Stimulated activated naive B cell treated with anti-CD40 and anti-IgM and Interleukin-4, amounts not matched to agents 10 μg/mL and 1 μg/mL and 100 μg/mL, for 72 hours (primary cell): ENCODE data around the gene GAPDHS.

Experiments
- ATAC-seq, 2 donors: fragments of 150-1000 bp; cut with Tn5 transposase; replicated peaks; 2 replicates each; pipeline ENCODE4 v1.10.0; 2021; ENCODE audit warnings: moderate library complexity in 1 of 2
- DNase-seq: peaks from one replicate; pipeline ENCODE4 v3.0.0; 2021
- H3K27ac Mint-ChIP-seq: one replicate; pipeline ENCODE4 v1.8.0; 2022; ENCODE audit warnings: mild to moderate bottlenecking, mixed read lengths
- H3K27me3 Mint-ChIP-seq, 2 donors: one replicate each; pipeline ENCODE4 v1.8.0; 2022; ENCODE audit warnings: mixed read lengths in 2 of 2
- H3K36me3 Mint-ChIP-seq, 2 donors: one replicate each; pipeline ENCODE4 v1.8.0; 2022; ENCODE audit warnings: mixed read lengths in 2 of 2, mild to moderate bottlenecking in 1 of 2
- H3K4me1 Mint-ChIP-seq, 2 donors: one replicate each; pipeline ENCODE4 v1.8.0; 2022; ENCODE audit warnings: mixed read lengths in 2 of 2, mild to moderate bottlenecking in 1 of 2
- H3K4me3 Mint-ChIP-seq, 2 donors: one replicate each; pipeline ENCODE4 v1.8.0; 2022; ENCODE audit warnings: mild to moderate bottlenecking in 2 of 2, mixed read lengths in 2 of 2, moderate library complexity in 1 of 2
- H3K9me3 Mint-ChIP-seq, 2 donors: one replicate each; pipeline ENCODE4 v1.8.0; 2022; ENCODE audit warnings: mixed read lengths in 2 of 2, mild to moderate bottlenecking in 1 of 2

GAPDHS gene

DNA sequence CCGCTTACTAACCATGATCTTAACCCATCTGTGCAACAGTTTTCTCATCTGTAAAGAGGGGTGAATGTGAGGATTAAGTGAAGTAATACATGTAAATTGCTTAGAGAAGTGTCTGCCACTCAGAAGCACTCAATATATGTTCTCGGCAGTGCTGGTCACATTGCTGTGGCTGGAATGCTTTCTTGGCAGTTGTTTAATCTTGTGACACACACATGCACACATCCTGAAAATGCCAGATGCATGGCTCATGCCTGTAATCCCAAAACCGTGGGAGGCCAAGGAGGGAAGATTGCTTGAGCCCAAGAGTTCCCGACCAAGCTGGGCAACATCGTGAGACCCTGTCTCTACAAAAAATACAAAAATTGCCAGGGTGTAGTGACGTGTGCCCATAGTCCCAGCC, 14.9 kb upstream of the GAPDHS start:
- peaks cover 0 to 5% of the 10 kb centered on the region in 2 donors for H3K4me1 Mint-ChIP-seq
- H3K27me3 Mint-ChIP-seq: peaks cover 40 to 41% of the 10 kb centered on the region in 2 donors
- H3K9me3 Mint-ChIP-seq: no peaks in the 10 kb centered on the region
- no peak overlapping the region for H3K4me3 Mint-ChIP-seq
- ATAC-seq (no peak), DNase-seq (no peak)
- no peak overlapping the region for H3K27ac Mint-ChIP-seq
- H3K36me3 Mint-ChIP-seq: no peaks in the 10 kb centered on the region

GRCh38 chr19:35519291-35519690, 14.0 kb upstream of the GAPDHS start:
- ATAC-seq: no peak
- Mint-ChIP-seq H3K9me3 (no peaks in the 10 kb centered on the region), H3K36me3 (no peaks in the 10 kb centered on the region), H3K27ac (no peak overlapping the region), H3K4me3 (no peak overlapping the region), H3K4me1 (peaks cover 0 to under 1% of the 10 kb centered on the region in 2 donors), H3K27me3 (peaks cover 31 to 38% of the 10 kb centered on the region in 2 donors)
- no peak for DNase-seq

DNA sequence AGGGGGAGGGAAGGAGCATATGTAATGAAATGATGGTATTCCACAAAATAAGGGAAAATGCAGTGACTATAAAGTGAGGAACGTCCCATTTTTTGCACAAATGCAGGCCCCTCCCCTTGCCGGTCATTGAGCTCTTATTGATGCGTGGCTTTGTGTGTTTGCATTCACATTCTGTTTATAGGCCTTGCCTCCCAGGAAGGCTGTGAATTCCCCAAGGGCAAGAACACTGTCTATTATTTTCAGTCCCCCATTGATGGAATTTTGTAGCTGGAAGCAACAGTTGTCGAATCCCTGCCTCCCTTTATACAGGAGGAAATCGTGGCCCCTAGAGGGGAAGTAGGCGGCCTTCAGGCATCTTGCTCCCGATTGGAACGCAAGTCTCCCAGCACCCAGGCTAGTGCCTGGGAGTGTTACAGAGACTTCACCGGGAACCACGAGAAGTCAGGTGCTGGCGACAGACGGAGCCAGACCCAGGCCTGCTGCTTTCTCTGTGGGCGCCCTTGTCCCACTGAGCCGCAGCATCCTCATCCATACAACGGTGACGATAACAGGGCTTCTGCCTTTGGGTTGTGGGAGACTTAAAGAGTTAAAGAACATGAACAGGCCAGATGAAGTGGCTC, 12.0 kb upstream of the GAPDHS start:
- no peaks in the 10 kb centered on the region for H3K4me1 Mint-ChIP-seq
- no peaks in the 10 kb centered on the region for H3K9me3 Mint-ChIP-seq
- H3K36me3 Mint-ChIP-seq: no peaks in the 10 kb centered on the region
- DNase-seq: no peak
- H3K27me3 Mint-ChIP-seq: peaks cover 25 to 39% of the 10 kb centered on the region in 2 donors
- no peak overlapping the region for H3K4me3 Mint-ChIP-seq
- no peak for ATAC-seq
- H3K27ac Mint-ChIP-seq: no peak overlapping the region

GRCh38 chr19:35522745-35523327, 10.4 kb upstream of the GAPDHS start:
- no peaks in the 10 kb centered on the region for H3K4me1 Mint-ChIP-seq
- no peak overlapping the region for H3K4me3 Mint-ChIP-seq
- ATAC-seq (no peak), DNase-seq (no peak)
- H3K36me3 Mint-ChIP-seq: peaks cover 0 to 1% of the 10 kb centered on the region in 2 donors
- no peak overlapping the region for H3K27ac Mint-ChIP-seq
- peaks cover 28 to 43% of the 10 kb centered on the region in 2 donors for H3K27me3 Mint-ChIP-seq
- H3K9me3 Mint-ChIP-seq: no peaks in the 10 kb centered on the region

GRCh38 chr19:35524181-35524837, 8.9 kb upstream of the GAPDHS start:
- Mint-ChIP-seq H3K4me1 (no peaks in the 10 kb centered on the region), H3K27me3 (peaks cover 39 to 49% of the 10 kb centered on the region in 2 donors), H3K4me3 (no peak overlapping the region), H3K9me3 (no peaks in the 10 kb centered on the region), H3K36me3 (peaks cover 0 to 3% of the 10 kb centered on the region in 2 donors), H3K27ac (no peak overlapping the region)
- DNase-seq (no peak), ATAC-seq (no peak)

GRCh38 chr19:35525873-35526272, 7.4 kb upstream of the GAPDHS start:
- no peak overlapping the region for H3K27ac Mint-ChIP-seq
- no peaks in the 10 kb centered on the region for H3K4me1 Mint-ChIP-seq
- DNase-seq: no peak
- no peak for ATAC-seq
- H3K27me3 Mint-ChIP-seq: peaks cover 45 to 58% of the 10 kb centered on the region in 2 donors
- H3K4me3 Mint-ChIP-seq: no peak overlapping the region
- peaks cover 0 to 3% of the 10 kb centered on the region in 2 donors for H3K36me3 Mint-ChIP-seq
- no peaks in the 10 kb centered on the region for H3K9me3 Mint-ChIP-seq

GRCh38 chr19:35528218-35529038, 4.8 kb upstream of the GAPDHS start, which contains the start of gene SBSN:
Gene SBSN (minus strand): TSS chr19:35528311. CDS start chr19:35528281, 30 bp downstream.
- Mint-ChIP-seq H3K27ac (no peak within 1 kb of the TSS), H3K27me3 (peaks cover 59 to 78% of the 10 kb centered on the region in 2 donors), H3K4me3 (no peak within 1 kb of the TSS), H3K9me3 (no peaks in the 10 kb centered on the region), H3K4me1 (peaks cover under 1 to 3% of the 10 kb centered on the region in 2 donors), H3K36me3 (peaks cover 3 to 6% of the 10 kb centered on the region in 2 donors)
- DNase-seq (no peak), ATAC-seq (no peak)

- Mint-ChIP-seq H3K36me3 (peaks cover 3 to 6% of the 10 kb centered on the region in 2 donors), H3K27me3 (peaks cover 68 to 80% of the 10 kb centered on the region in 2 donors), H3K9me3 (no peaks in the 10 kb centered on the region), H3K4me1 (peaks cover 8 to 10% of the 10 kb centered on the region in 2 donors), H3K4me3 (no peak overlapping the region), H3K27ac (no peak overlapping the region)
- DNase-seq (no peak), ATAC-seq (no peak)
Measured at GRCh38 chr19:35529241-35530218, 3.7 kb upstream of the GAPDHS start.

DNA sequence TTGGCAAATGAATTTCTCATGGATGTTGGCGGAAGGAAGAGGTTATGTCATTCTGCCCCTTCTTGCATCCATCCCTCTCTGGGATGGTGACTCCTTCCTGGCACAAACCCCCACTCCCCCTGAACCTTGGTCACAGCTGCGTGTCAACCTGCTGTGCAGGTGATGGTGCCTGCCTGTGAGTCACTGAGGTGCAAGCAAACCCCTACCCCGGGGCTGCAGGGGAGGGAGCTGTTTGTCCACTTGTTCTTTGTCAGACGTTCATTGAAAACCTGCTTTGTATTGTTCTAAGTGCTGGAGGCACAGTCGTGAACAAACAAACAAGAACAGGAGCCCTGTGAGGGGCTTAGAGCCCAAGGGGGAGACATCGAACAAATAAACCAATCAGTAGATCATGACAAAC, 2.0 kb upstream of the GAPDHS start:
- Mint-ChIP-seq H3K4me1 (peaks cover 8 to 10% of the 10 kb centered on the region in 2 donors), H3K9me3 (no peaks in the 10 kb centered on the region), H3K36me3 (peaks cover 3 to 6% of the 10 kb centered on the region in 2 donors), H3K4me3 (no peak overlapping the region), H3K27ac (no peak overlapping the region), H3K27me3 (peaks cover 68 to 80% of the 10 kb centered on the region in 2 donors)
- DNase-seq (no peak), ATAC-seq (no peak)

DNA sequence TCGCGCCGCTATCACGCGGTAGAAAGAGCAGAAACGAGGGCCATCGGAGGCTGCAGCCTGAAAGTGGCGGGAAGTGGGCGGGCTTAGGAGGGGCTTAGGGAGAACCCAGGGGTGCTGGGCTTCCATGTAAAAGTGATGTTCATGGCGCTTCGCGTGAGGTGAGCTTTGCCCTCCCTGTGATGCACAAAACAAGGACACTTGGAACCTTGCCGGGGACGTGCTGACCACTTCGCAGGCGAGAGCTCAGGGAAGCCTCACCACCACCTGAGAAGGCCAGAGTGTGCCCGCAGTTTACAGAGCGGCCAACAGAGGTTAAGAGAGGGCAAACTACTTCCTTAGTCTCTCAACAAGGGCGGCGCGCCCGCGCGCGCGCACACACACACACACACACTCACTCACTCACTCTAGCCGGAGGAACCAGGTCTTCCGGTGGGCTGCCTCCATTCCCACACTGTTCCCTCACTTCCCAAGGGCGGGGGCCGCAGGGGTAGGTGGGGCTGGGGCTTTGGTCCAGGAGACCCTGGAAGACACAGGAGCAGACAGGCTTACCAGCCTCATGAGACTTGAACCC, 651 bp downstream of the GAPDHS start:
- ATAC-seq: peak; percentile 90 to 91
- DNase-seq: no peak
- no peak overlapping the region for H3K27ac Mint-ChIP-seq
- peak overlapping the region; percentile 66 for H3K4me3 Mint-ChIP-seq
- H3K36me3 Mint-ChIP-seq: peaks cover 5 to 12% of the 10 kb centered on the region in 2 donors
- H3K9me3 Mint-ChIP-seq: no peaks in the 10 kb centered on the region
- H3K27me3 Mint-ChIP-seq: peaks cover 45 to 55% of the 10 kb centered on the region in 2 donors
- peaks cover 8 to 10% of the 10 kb centered on the region in 2 donors for H3K4me1 Mint-ChIP-seq

DNA sequence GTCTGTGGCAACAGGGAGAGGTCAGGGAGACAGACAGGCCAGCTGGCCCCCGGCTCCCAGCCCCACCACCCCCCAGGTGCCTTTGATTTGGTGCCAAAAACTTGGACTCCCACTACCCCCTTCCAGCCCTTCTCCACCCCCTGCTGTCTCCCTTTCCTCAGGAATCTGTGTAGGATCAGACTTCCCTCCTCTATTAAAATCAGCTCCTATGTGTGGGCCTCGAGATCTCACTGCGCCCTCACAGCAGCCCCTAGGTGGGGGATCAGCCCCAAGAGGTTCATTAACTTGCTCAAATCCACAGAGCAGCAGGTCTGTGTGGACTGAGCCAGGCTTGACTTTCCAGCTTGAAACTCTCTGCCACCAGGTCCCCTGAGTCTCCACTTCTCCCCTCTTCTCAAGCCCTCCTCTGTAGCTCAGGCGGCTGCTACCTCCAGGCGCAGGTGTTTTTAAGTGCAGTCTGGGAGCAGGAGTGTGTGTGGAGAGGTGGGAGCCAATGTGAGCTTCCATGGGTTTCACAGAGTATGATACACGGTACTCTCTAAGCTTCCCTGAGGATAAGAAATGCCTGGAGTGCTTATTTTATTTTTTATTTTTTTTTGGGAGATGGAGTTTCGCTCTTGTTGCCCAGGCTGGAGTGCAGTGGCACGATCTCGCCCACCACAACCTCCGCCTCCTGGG, 1.7 kb downstream of the GAPDHS start:
- Mint-ChIP-seq H3K4me3 (peak overlapping the region in 1 of 2 donors; percentile 49), H3K36me3 (peaks cover 8 to 12% of the 10 kb centered on the region in 2 donors), H3K27me3 (peaks cover 36 to 45% of the 10 kb centered on the region in 2 donors), H3K27ac (peak overlapping the region; percentile 49), H3K9me3 (no peaks in the 10 kb centered on the region), H3K4me1 (peaks cover 8 to 10% of the 10 kb centered on the region in 2 donors)
- ATAC-seq (no peak), DNase-seq (no peak)

- no peak for DNase-seq
- H3K4me1 Mint-ChIP-seq: peaks cover 7 to 25% of the 10 kb centered on the region in 2 donors
- peaks cover 14 to 31% of the 10 kb centered on the region in 2 donors for H3K36me3 Mint-ChIP-seq
- no peak overlapping the region for H3K4me3 Mint-ChIP-seq
- no peak overlapping the region for H3K27ac Mint-ChIP-seq
- peaks cover 4 to 8% of the 10 kb centered on the region in 2 donors for H3K27me3 Mint-ChIP-seq
- no peaks in the 10 kb centered on the region for H3K9me3 Mint-ChIP-seq
- no peak for ATAC-seq
Measured at GRCh38 chr19:35539314-35539713, 6.1 kb downstream of the GAPDHS start.
